LNCAP (cell line): ENCODE measurements around the gene GLRA1.

Experiments
- TF ChIP-seq, protein P1 (sequence below): fragments of 450-650 bp; IDR thresholded peaks from 2 replicates; pipeline ENCODE4 v1.5.1; 2017; ENCODE audit warnings: mild to moderate bottlenecking

Gene GLRA1

DNA sequence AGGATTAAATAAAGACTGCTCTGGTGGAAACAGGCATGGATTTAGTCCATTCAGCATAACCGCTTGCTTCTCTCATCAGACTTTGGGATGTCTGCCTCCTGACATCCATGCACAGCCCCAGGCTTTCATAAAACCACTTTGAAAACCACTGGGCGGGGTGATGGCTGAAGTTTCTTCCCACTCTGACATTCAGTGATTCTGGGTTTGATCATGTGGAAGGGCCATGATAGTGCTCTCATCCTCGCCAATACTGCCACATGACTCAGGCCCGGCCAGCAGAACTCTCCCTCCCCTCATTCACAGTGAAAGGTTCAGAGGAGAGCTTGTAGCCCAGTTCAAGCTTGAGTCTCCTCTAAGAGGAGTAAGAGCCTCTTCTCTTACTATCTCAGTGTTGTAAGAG lies 29.6 kb upstream of the GLRA1 start:
- TF ChIP-seq, protein P1, sequence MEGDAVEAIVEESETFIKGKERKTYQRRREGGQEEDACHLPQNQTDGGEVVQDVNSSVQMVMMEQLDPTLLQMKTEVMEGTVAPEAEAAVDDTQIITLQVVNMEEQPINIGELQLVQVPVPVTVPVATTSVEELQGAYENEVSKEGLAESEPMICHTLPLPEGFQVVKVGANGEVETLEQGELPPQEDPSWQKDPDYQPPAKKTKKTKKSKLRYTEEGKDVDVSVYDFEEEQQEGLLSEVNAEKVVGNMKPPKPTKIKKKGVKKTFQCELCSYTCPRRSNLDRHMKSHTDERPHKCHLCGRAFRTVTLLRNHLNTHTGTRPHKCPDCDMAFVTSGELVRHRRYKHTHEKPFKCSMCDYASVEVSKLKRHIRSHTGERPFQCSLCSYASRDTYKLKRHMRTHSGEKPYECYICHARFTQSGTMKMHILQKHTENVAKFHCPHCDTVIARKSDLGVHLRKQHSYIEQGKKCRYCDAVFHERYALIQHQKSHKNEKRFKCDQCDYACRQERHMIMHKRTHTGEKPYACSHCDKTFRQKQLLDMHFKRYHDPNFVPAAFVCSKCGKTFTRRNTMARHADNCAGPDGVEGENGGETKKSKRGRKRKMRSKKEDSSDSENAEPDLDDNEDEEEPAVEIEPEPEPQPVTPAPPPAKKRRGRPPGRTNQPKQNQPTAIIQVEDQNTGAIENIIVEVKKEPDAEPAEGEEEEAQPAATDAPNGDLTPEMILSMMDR, result no peak

DNA sequence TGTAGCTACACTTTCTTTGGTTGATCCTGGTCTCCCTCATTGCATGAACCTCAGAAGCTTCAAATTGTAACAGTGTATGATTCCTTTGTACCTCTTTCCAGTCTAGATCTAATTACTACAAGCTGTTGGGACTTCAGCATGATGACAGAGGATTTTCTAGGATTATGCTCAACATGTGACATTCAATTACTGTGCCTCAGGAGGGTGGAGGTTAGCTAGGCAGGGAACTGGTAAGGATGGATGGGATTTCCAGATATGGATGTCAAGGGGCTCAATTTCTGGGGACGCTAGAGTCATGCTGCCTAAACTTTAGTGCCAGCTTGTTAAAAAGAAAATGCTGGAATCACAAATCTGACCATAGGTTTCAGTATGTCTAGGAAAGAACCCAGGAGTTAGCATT lies 29.2 kb upstream of the GLRA1 start:
- TF ChIP-seq, protein P1, result no peak

GRCh38 chr5:151952238-151952637 lies 27.6 kb upstream of the GLRA1 start:
- TF ChIP-seq, protein P1, result no peak

GRCh38 chr5:151950706-151951105 lies 26.1 kb upstream of the GLRA1 start:
- TF ChIP-seq, protein P1, result no peak

DNA sequence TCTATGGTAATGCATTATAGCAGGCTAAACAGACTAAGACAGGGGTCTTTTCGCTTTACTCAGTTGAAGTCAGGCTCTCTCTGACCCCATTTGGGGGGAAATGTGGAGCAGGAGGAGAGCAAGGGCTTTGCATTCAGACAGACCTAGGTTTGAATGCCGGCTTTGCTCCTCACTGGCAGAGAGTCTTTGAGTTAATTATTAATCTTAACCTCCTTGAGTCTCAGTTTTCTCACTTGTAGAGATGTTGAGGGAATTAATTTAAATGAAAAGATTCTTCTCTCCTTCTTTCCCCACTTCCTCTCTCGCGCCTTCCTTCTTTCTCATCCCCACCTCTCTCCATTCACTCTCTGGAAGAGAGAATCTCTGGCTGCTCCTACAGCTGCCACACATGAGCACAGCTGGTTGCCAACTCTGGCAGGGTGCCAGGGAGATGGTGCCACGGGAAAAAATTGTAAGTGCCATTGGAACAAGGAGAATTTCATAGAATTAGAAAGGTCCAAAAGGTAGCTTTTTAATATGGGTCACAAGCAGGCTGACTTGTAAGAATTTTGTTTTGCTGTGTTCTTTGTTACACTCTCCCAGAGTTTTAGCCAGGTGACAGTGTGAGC lies 25.2 kb upstream of the GLRA1 start:
- TF ChIP-seq, protein P1, result no peak

DNA sequence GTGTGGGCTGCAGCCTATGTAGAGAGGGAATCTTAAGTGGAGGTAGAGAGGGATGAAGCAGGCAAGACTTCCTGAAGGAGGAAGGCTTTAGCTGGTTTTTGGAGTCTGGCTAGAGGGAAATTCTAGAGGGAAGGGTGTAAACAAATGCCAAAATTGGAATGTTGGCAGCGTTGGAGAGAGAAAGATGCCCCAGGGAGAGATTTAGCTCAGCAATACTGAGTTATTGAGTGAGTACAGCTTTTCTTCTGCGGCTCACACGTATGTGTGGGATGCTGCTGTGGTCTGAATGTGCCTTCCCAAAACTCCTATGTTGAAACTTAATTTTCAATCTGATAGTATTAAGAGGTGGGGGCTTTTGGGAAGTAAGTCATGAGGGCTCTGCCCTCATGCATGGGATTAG lies 24.5 kb upstream of the GLRA1 start:
- TF ChIP-seq, protein P1, result no peak

- TF ChIP-seq, protein P1, result no peak
These were observed 23.4 kb upstream of the GLRA1 start for GRCh38 chr5:151947931-151948608.
